Astrocyte (in vitro differentiated cells and primary cell): ENCODE measurements around the gene PDE5A.

Experiments used
- EZH2 ChIP-seq: IDR thresholded peaks from 2 replicates; pipeline ENCODE4 v1.6.1; 2012; ENCODE audit warnings: mild to moderate bottlenecking, low read length, inconsistent platforms; ENCODE audit not compliant: insufficient read depth
- TF ChIP-seq, protein P1 (sequence below): IDR thresholded peaks from 2 replicates; pipeline ENCODE4 v1.5.1; 2011; ENCODE audit warnings: low read depth, mild to moderate bottlenecking, inconsistent platforms, low read length, moderate library complexity; ENCODE audit not compliant: insufficient read depth

DNA sequence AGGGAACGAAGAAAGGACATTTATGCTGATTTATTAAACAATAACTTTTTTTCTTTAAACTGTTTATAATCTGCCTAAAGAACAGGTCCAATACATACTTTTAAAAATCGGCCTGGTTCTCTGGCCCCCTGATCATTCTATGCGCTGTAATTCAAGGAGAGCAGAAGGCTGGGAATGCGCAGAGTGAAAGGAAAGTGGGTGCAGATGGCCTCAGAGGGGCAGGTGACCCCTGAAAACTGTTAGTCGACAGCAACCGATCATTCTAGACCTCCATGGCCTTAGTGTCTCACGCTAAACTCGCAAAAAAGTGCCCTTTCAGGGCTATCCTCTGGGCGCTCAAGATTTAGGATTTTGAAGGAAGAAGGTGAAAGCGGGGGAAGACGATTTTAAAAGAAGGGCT, 2.2 kb downstream of the PDE5A start:
- TF ChIP-seq, protein P1, sequence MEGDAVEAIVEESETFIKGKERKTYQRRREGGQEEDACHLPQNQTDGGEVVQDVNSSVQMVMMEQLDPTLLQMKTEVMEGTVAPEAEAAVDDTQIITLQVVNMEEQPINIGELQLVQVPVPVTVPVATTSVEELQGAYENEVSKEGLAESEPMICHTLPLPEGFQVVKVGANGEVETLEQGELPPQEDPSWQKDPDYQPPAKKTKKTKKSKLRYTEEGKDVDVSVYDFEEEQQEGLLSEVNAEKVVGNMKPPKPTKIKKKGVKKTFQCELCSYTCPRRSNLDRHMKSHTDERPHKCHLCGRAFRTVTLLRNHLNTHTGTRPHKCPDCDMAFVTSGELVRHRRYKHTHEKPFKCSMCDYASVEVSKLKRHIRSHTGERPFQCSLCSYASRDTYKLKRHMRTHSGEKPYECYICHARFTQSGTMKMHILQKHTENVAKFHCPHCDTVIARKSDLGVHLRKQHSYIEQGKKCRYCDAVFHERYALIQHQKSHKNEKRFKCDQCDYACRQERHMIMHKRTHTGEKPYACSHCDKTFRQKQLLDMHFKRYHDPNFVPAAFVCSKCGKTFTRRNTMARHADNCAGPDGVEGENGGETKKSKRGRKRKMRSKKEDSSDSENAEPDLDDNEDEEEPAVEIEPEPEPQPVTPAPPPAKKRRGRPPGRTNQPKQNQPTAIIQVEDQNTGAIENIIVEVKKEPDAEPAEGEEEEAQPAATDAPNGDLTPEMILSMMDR, result no peak
- TF ChIP-seq EZH2, result no peak
